ENCODE data around the gene TMEM116. TPM values are rescaled to one million over a fixed set of nuclear protein-coding genes. Genes with fewer than 3 reads are reported as not detected.

Gene TMEM116
- total RNA-seq, 1 donor from 2014 or later = 10.7 TPM

DNA sequence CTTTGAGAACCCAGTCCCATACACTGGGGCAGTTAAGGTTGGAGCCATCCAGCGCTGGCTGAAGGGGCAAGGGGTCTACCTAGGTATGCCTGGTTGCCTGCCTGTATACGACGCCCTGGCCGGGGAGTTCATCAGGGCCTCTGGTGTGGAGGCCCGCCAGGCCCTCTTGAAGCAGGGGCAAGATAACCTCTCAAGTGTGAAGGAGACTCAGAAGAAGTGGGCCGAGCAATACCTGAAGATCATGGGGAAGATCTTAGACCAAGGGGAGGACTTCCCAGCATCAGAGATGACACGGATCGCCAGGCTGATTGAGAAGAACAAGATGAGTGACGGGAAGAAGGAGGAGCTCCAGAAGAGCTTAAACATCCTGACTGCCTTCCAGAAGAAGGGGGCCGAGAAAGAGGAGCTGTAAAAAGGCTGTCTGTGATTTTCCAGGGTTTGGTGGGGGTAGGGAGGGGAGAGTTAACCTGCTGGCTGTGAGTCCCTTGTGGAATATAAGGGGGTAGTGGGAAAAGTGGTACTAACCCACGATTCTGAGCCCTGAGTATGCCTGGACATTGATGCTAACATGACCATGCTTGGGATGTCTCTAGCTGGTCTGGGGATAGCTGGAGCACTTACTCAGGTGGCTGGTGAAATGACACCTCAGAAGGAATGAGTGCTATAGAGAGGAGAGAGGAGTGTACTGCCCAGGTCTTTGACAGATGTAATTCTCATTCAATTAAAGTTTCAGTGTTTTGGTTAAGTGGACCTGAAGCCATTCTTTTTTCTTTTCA lies 9.5 kb upstream of the TMEM116 start:
- Histone ChIP-seq H3K4me3 (ENCODE audit: low read depth, low read length) (no peak overlapping the region), H3K36me3 (ENCODE audit: control insufficient read depth, insufficient read depth, low read length) (peaks cover 1% of the 10 kb centered on the region), H3K27me3 (ENCODE audit: control insufficient read depth, insufficient read depth, low read length) (no peaks in the 10 kb centered on the region)
- no peak for TF ChIP-seq CTCF (IDR thresholded peaks at IDR 0.05; ENCODE audit: insufficient read depth, low read length, poor library complexity, severe bottlenecking)
- no peak for DNase-seq (ENCODE audit: low read depth)

GRCh38 chr12:112020947-112021457 lies 8.0 kb upstream of the TMEM116 start:
- no peak overlapping the region for H3K4me3 ChIP-seq (ENCODE audit: low read depth, low read length)
- DNase-seq (ENCODE audit: low read depth) = no peak
- H3K36me3 ChIP-seq (ENCODE audit: control insufficient read depth, insufficient read depth, low read length) = peaks cover 1% of the 10 kb centered on the region
- no peaks in the 10 kb centered on the region for H3K27me3 ChIP-seq (ENCODE audit: control insufficient read depth, insufficient read depth, low read length)
- TF ChIP-seq CTCF (IDR thresholded peaks at IDR 0.05; ENCODE audit: insufficient read depth, low read length, poor library complexity, severe bottlenecking) = no peak

DNA sequence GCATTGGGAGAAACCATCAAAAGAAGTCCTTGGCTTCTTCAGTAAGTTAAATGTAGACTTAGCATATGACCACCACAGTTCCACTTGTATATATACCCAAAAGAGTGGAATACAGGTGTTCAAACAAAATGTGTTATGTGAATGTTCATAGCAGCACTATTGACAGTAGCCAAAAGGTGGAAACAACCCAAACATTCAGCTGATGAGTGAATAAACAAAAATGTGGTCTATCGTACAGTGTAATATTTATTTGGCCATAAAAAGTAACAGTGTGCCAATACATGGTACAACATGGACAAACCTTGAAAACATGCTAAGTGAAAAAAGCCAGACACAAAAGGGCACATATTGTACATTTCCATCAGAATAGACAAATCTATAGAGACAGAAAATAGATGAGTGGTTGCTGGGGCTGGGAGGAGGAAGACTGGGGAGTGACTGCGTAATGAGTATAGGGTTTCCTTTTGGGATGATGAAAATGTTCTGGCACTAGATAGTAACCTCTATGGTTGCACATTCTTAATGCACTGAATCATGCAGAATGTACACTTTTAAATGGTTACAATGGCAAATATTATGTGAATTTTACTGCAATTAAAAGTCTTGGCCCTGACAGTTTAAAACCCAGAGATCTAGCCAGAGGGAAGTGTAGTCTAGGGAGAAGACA lies 5.7 kb upstream of the TMEM116 start:
- DNase-seq (ENCODE audit: low read depth) = no peak
- Histone ChIP-seq H3K36me3 (ENCODE audit: control insufficient read depth, insufficient read depth, low read length) (peaks cover 1% of the 10 kb centered on the region), H3K4me3 (ENCODE audit: low read depth, low read length) (no peak overlapping the region), H3K27me3 (ENCODE audit: control insufficient read depth, insufficient read depth, low read length) (no peaks in the 10 kb centered on the region)
- TF ChIP-seq CTCF (IDR thresholded peaks at IDR 0.05; ENCODE audit: insufficient read depth, low read length, poor library complexity, severe bottlenecking) = no peak

DNA sequence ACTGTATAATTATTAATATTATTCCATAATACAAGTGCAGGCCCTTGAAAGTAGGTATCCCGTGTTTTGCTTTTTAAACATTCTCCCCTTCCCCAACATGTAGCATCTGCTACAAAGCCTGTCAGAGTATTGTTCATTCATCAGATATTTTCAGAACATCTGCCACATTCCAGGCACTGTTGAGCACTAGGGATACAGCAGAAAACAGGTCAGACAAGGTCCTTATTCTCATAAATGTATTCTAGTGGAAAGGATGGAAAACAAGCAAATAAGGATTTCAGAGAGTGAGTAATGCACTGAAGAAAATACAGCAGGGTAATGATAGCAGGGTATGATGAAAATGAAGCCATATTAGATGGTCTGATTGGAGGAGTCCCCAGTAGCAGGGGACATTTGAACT lies 4.1 kb upstream of the TMEM116 start:
- Histone ChIP-seq H3K27me3 (ENCODE audit: control insufficient read depth, insufficient read depth, low read length) (no peaks in the 10 kb centered on the region), H3K4me3 (ENCODE audit: low read depth, low read length) (no peak overlapping the region), H3K36me3 (ENCODE audit: control insufficient read depth, insufficient read depth, low read length) (peaks cover 1% of the 10 kb centered on the region)
- no peak for DNase-seq (ENCODE audit: low read depth)
- no peak for TF ChIP-seq CTCF (IDR thresholded peaks at IDR 0.05; ENCODE audit: insufficient read depth, low read length, poor library complexity, severe bottlenecking)

- TF ChIP-seq CTCF (IDR thresholded peaks at IDR 0.05; ENCODE audit: insufficient read depth, low read length, poor library complexity, severe bottlenecking) = no peak
- no peak for DNase-seq (ENCODE audit: low read depth)
Observed at GRCh38 chr12:112015938-112016337, 3.0 kb upstream of the TMEM116 start.

More at GRCh38 chr12:112015938-112016337, 3.0 kb upstream of the TMEM116 start:
- no peaks in the 10 kb centered on the region for H3K36me3 ChIP-seq (ENCODE audit: control insufficient read depth, insufficient read depth, low read length)
- no peaks in the 10 kb centered on the region for H3K27me3 ChIP-seq (ENCODE audit: control insufficient read depth, insufficient read depth, low read length)
- no peak overlapping the region for H3K4me3 ChIP-seq (ENCODE audit: low read depth, low read length)

Data from kidney epithelial cell (primary cell).